OCI-LY3 (cell line): ENCODE data around the gene GPR4.

Experiments
- EZH2phosphoT487 ChIP-seq: fragments of 200-600 bp; shearing (Covaris generic); IDR thresholded peaks from 2 replicates; pipeline ENCODE4 v1.6.1; 2018; ENCODE audit warnings: antibody characterized with exemption, mixed run types, low read depth
- TF ChIP-seq, protein P1 (sequence below): fragments of 200-600, 300-600 bp; sonication (generic); IDR thresholded peaks from 2 replicates; pipeline ENCODE4 v1.5.1; 2014; ENCODE audit warnings: antibody characterized with exemption, low read length, low read depth

DNA sequence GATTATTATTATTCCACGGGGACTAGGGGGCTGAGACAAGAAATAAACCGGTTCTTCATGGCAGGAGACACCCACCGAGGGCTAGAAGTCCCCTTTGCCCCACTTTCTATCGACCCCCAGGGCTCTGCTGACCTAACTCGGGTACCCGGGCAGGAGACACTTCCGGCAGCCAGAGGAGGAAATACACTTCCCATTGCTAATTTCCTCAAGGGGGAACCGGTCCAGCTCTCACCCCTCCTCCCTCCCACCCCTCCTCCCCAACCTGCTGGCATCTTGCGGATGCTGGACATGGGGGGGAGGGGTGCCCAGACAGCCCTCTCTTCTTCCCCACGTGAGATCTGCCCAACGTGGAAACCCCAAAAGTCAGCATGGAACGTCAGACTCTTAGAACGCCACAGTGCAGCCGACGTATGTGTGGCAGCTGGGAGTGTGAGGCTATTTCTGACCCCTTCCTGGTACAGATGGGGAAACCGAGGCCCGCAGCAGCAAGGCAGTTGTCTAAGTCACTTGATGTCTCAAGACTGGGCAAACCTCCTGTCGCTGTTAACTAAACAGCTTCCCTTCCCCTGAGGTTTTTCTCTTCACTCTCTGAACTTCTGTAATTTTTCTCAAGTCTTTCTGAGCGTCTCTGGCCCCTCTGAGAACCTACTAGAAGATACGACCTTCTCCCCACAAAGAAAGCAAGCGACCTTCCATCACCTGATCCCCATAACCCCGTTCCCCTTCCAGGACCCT, 3.6 kb downstream of the GPR4 start:
- TF ChIP-seq, protein P1, sequence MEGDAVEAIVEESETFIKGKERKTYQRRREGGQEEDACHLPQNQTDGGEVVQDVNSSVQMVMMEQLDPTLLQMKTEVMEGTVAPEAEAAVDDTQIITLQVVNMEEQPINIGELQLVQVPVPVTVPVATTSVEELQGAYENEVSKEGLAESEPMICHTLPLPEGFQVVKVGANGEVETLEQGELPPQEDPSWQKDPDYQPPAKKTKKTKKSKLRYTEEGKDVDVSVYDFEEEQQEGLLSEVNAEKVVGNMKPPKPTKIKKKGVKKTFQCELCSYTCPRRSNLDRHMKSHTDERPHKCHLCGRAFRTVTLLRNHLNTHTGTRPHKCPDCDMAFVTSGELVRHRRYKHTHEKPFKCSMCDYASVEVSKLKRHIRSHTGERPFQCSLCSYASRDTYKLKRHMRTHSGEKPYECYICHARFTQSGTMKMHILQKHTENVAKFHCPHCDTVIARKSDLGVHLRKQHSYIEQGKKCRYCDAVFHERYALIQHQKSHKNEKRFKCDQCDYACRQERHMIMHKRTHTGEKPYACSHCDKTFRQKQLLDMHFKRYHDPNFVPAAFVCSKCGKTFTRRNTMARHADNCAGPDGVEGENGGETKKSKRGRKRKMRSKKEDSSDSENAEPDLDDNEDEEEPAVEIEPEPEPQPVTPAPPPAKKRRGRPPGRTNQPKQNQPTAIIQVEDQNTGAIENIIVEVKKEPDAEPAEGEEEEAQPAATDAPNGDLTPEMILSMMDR: no peak
- TF ChIP-seq EZH2phosphoT487: no peak
